Glutamatergic neuron (in vitro differentiated cells): ENCODE results near the gene GPRIN1. TPM values are rescaled to one million over a fixed set of nuclear protein-coding genes. Genes with fewer than 3 reads are reported as not detected.

Source experiments
- DNase-seq: peaks from one replicate; pipeline ENCODE4 v3.0.0; 2022
- H3K27ac Mint-ChIP-seq: one replicate; pipeline ENCODE4 v1.8.0; 2020; ENCODE audit warnings: mild to moderate bottlenecking, mixed read lengths, inconsistent platforms; ENCODE audit not compliant: unreplicated experiment
- H3K27me3 Mint-ChIP-seq: one replicate; pipeline ENCODE4 v1.8.0; 2020; ENCODE audit warnings: mild to moderate bottlenecking, moderate library complexity, mixed read lengths, inconsistent platforms; ENCODE audit not compliant: unreplicated experiment
- H3K36me3 Mint-ChIP-seq: one replicate; pipeline ENCODE4 v1.8.0; 2020; ENCODE audit warnings: mild to moderate bottlenecking, mixed read lengths, inconsistent platforms; ENCODE audit not compliant: unreplicated experiment
- H3K4me1 Mint-ChIP-seq: one replicate; pipeline ENCODE4 v1.8.0; 2020; ENCODE audit warnings: mild to moderate bottlenecking, low read depth, mixed read lengths, inconsistent platforms; ENCODE audit not compliant: unreplicated experiment
- H3K4me3 Mint-ChIP-seq: one replicate; pipeline ENCODE4 v1.8.0; 2020; ENCODE audit warnings: mild to moderate bottlenecking, mixed read lengths, inconsistent platforms; ENCODE audit not compliant: unreplicated experiment
- H3K9me3 Mint-ChIP-seq: one replicate; pipeline ENCODE4 v1.8.0; 2020; ENCODE audit warnings: mild to moderate bottlenecking, moderate library complexity, mixed read lengths, inconsistent platforms; ENCODE audit not compliant: unreplicated experiment
- total RNA-seq: library from RNA; stranded (reverse); fragmentation: NEBNext Ultra II Directional; extraction: Animal tissue kit (Norgen Biotek cat#: 25700); gene quantifications from one replicate; pipeline ENCODE4 v1.2.1, GENCODE V29; 2021; ENCODE audit not compliant: unreplicated experiment
- TF ChIP-seq, protein P1 (sequence below): fragments of 200-600 bp; sonication (generic); IDR thresholded peaks from one replicate; pipeline ENCODE4 v1.5.0; 2021; ENCODE audit not compliant: partially characterized antibody, unreplicated experiment

GPRIN1 gene
- total RNA-seq, 1 donor from 2014 or later: 72.3 TPM

- peaks cover 23% of the 10 kb centered on the region for H3K27me3 Mint-ChIP-seq
- H3K36me3 Mint-ChIP-seq: peaks cover 11% of the 10 kb centered on the region
- peaks cover 36% of the 10 kb centered on the region for H3K4me1 Mint-ChIP-seq
- H3K9me3 Mint-ChIP-seq: peaks cover 22% of the 10 kb centered on the region
- no peak overlapping the region for H3K27ac Mint-ChIP-seq
- TF ChIP-seq, protein P1, sequence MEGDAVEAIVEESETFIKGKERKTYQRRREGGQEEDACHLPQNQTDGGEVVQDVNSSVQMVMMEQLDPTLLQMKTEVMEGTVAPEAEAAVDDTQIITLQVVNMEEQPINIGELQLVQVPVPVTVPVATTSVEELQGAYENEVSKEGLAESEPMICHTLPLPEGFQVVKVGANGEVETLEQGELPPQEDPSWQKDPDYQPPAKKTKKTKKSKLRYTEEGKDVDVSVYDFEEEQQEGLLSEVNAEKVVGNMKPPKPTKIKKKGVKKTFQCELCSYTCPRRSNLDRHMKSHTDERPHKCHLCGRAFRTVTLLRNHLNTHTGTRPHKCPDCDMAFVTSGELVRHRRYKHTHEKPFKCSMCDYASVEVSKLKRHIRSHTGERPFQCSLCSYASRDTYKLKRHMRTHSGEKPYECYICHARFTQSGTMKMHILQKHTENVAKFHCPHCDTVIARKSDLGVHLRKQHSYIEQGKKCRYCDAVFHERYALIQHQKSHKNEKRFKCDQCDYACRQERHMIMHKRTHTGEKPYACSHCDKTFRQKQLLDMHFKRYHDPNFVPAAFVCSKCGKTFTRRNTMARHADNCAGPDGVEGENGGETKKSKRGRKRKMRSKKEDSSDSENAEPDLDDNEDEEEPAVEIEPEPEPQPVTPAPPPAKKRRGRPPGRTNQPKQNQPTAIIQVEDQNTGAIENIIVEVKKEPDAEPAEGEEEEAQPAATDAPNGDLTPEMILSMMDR: no peak
- H3K4me3 Mint-ChIP-seq: peak overlapping the region; percentile 20
- no peak for DNase-seq
Observed at GRCh38 chr5:176597417-176598389, 12.3 kb downstream of the GPRIN1 start.

GRCh38 chr5:176596689-176597416 is 13.1 kb downstream of the GPRIN1 start:
- DNase-seq: peak; percentile 50
- H3K4me3 Mint-ChIP-seq: no peak overlapping the region
- peaks cover 20% of the 10 kb centered on the region for H3K27me3 Mint-ChIP-seq
- H3K4me1 Mint-ChIP-seq: peaks cover 28% of the 10 kb centered on the region
- TF ChIP-seq, protein P1: no peak
- no peak overlapping the region for H3K27ac Mint-ChIP-seq
- H3K36me3 Mint-ChIP-seq: peaks cover 11% of the 10 kb centered on the region
- peaks cover 22% of the 10 kb centered on the region for H3K9me3 Mint-ChIP-seq

DNA sequence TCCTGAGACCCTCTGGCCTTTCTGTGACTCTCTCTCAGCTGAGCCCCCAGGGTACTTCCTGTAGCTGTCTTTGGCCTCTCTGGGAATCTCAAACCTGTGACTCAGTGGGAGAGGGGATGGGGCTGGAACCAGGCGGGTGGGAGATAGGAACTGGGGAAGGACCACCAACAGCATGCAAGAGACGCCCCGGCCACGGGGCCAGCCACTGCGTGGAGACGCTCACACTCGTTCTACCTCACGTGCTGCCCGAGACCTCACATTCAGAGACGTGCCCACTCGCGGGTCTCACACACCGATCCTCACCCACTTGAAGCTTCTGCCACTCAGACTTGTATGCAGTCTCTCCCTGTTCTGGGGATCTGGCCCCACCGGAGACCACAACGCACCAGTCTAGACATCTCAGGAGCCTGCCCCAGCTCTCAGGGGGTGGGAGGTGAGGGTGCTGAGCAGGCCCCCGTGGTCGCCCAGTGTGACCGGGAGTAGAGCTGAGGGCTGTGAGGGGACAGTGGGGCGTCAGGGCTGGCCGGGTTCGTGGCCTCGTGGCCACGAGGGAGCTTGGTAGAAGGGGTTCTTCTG is 13.8 kb downstream of the GPRIN1 start:
- TF ChIP-seq, protein P1: no peak

GRCh38 chr5:176595386-176595943 is 14.5 kb downstream of the GPRIN1 start:
- H3K9me3 Mint-ChIP-seq: peaks cover 20% of the 10 kb centered on the region
- H3K36me3 Mint-ChIP-seq: peaks cover 11% of the 10 kb centered on the region
- DNase-seq: no peak
- H3K27me3 Mint-ChIP-seq: peaks cover 16% of the 10 kb centered on the region
- no peak overlapping the region for H3K4me3 Mint-ChIP-seq
- TF ChIP-seq, protein P1: no peak
- no peak overlapping the region for H3K27ac Mint-ChIP-seq
- peaks cover 18% of the 10 kb centered on the region for H3K4me1 Mint-ChIP-seq

More for the DNA sequence above, 13.8 kb downstream of the GPRIN1 start:
- no peak overlapping the region for H3K4me3 Mint-ChIP-seq
- H3K4me1 Mint-ChIP-seq: peaks cover 21% of the 10 kb centered on the region
- no peak overlapping the region for H3K27ac Mint-ChIP-seq
- peaks cover 16% of the 10 kb centered on the region for H3K27me3 Mint-ChIP-seq
- peaks cover 11% of the 10 kb centered on the region for H3K36me3 Mint-ChIP-seq
- no peak for DNase-seq
- peaks cover 20% of the 10 kb centered on the region for H3K9me3 Mint-ChIP-seq
